CD8-positive, alpha-beta memory T cell (primary cell): ENCODE measurements around the gene LIPC. TPM values are rescaled to one million over a fixed set of nuclear protein-coding genes. Genes with fewer than 3 reads are reported as not detected.

ENCODE experiments used
- CTCF ChIA-PET: fragments of 350-600 bp; sonication (Branson Sonifier 250); formaldehyde crosslinking; loops from one replicate; lab custom pipeline; 2021; ENCODE audit warnings: antibody characterized with exemption; lab: Charles Lee
- POLR2A ChIA-PET: fragments of 350-600 bp; sonication (Branson Sonifier 250); formaldehyde crosslinking; loops from one replicate; lab custom pipeline; 2021; ENCODE audit warnings: antibody characterized with exemption; lab: Charles Lee
- DNase-seq, 5 donors: peaks; one replicate each; pipeline versions ENCODE4 v3.0.0 to v3.0.0-alpha.2; 2020 to 2022; ENCODE audit warnings: mixed read lengths in 1 of 5
- H3K27ac ChIP-seq: one replicate; pipeline ENCODE4 v1.7.0; 2013; ENCODE audit warnings: low read depth, mild to moderate bottlenecking, low read length, moderate library complexity
- H3K27me3 ChIP-seq: 2 replicates; pipeline ENCODE4 v1.7.0; 2013; ENCODE audit warnings: low read length, mild to moderate bottlenecking; ENCODE audit not compliant: insufficient read depth, poor library complexity, severe bottlenecking
- H3K36me3 ChIP-seq: 2 replicates; pipeline ENCODE4 v1.7.0; 2013; ENCODE audit warnings: mild to moderate bottlenecking, low read length, moderate library complexity; ENCODE audit not compliant: insufficient read depth
- H3K4me1 ChIP-seq: 2 replicates; pipeline ENCODE4 v1.7.0; 2013; ENCODE audit warnings: mild to moderate bottlenecking, low read length, moderate library complexity; ENCODE audit not compliant: insufficient read depth
- H3K4me3 ChIP-seq: 2 replicates; pipeline ENCODE4 v1.7.0; 2013; ENCODE audit warnings: mild to moderate bottlenecking, low read length
- H3K9me3 ChIP-seq: 2 replicates; pipeline ENCODE4 v1.7.0; 2013; ENCODE audit warnings: mild to moderate bottlenecking, low read length
- H3K27ac Mint-ChIP-seq, 8 donors: one replicate each; pipeline ENCODE4 v1.8.0; 2020 to 2021; ENCODE audit warnings: mixed read lengths in 8 of 8, mild to moderate bottlenecking in 6 of 8, inconsistent platforms in 3 of 8, moderate library complexity in 3 of 8
- H3K27me3 Mint-ChIP-seq, 2 donors: one replicate each; pipeline ENCODE4 v1.8.0; 2020 to 2021; ENCODE audit warnings: mixed read lengths in 2 of 2, mild to moderate bottlenecking in 1 of 2, moderate library complexity in 1 of 2
- H3K36me3 Mint-ChIP-seq, 3 donors: one replicate each; pipeline ENCODE4 v1.8.0; 2020 to 2021; ENCODE audit warnings: mixed read lengths in 3 of 3, inconsistent platforms in 1 of 3, mild to moderate bottlenecking in 1 of 3
- H3K4me1 Mint-ChIP-seq, 3 donors: one replicate each; pipeline ENCODE4 v1.8.0; 2020 to 2021; ENCODE audit warnings: mixed read lengths in 3 of 3, inconsistent platforms in 1 of 3, mild to moderate bottlenecking in 1 of 3
- H3K4me3 Mint-ChIP-seq, 7 donors: one replicate each; pipeline ENCODE4 v1.8.0; 2020 to 2021; ENCODE audit warnings: mixed read lengths in 7 of 7, mild to moderate bottlenecking in 6 of 7, moderate library complexity in 4 of 7, inconsistent platforms in 2 of 7
- H3K9me3 Mint-ChIP-seq, 5 donors: one replicate each; pipeline ENCODE4 v1.8.0; 2020 to 2022; ENCODE audit warnings: mixed read lengths in 5 of 5, mild to moderate bottlenecking in 3 of 5, moderate library complexity in 2 of 5, inconsistent platforms in 1 of 5
- polyA plus RNA-seq: library from polyadenylated mRNA; unstranded; fragments of 300-500 nt; fragmentation: Illumina TruSeq; gene quantifications from one replicate; pipeline ENCODE4 v1.2.3, GENCODE V29; 2021
- total RNA-seq, 2 experiments: library from RNA; stranded (reverse); gene quantifications; one replicate each; pipeline ENCODE4 v1.2.3, GENCODE V29; 2021

Gene LIPC
- total and polyA plus RNA-seq, 3 experiments from 2014 or later = 0.28 to 1.5 (median 0.47) TPM

DNA sequence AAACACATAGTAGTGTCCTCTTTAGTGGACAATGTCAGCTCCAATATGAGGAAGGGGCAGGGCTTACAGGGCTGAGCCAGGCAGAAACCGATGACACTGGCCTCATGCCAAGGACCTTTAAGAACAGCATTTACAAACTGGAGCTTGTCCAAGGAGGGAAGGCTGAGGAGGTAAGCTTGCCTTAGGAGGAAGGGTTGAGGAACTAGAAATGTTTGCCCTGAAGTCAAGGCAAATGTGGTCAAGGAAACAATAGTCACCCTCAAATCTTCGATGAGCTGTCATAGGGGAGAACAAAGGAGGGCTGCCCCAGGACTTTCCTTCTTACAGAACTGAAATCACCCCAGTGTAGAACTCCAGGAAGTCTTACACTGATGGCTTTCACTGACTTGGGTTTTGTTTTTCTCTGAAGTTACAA is 136.4 kb downstream of the LIPC start:
- ChIA-PET CTCF (no interaction called here), POLR2A (interaction anchor here (0.5 kb wide), 1 partner anchor 533 kb away, joined by 11 read pairs; no protein-coding TSS in a partner anchor)
- Histone ChIP-seq H3K27me3 (no peaks in the 10 kb centered on the region), H3K36me3 (no peaks in the 10 kb centered on the region), H3K4me3 (no peak overlapping the region), H3K4me1 (peaks cover 5% of the 10 kb centered on the region), H3K27ac (no peak overlapping the region), H3K9me3 (no peaks in the 10 kb centered on the region)
- peak overlapping the region in 6 of 8 donors; percentile 7 to 87 (median 79) for H3K27ac Mint-ChIP-seq
- H3K9me3 Mint-ChIP-seq = peaks cover 0 to 6% (median 0%) of the 10 kb centered on the region in 5 donors
- H3K36me3 Mint-ChIP-seq = peaks cover 0 to 7% (median 0%) of the 10 kb centered on the region in 3 donors
- H3K27me3 Mint-ChIP-seq = peaks cover 0 to 2% of the 10 kb centered on the region in 2 donors
- DNase-seq = no peak
- peaks cover 8 to 12% (median 9%) of the 10 kb centered on the region in 3 donors for H3K4me1 Mint-ChIP-seq
- peak overlapping the region in 2 of 7 donors; percentile 2 to 44 for H3K4me3 Mint-ChIP-seq

DNA sequence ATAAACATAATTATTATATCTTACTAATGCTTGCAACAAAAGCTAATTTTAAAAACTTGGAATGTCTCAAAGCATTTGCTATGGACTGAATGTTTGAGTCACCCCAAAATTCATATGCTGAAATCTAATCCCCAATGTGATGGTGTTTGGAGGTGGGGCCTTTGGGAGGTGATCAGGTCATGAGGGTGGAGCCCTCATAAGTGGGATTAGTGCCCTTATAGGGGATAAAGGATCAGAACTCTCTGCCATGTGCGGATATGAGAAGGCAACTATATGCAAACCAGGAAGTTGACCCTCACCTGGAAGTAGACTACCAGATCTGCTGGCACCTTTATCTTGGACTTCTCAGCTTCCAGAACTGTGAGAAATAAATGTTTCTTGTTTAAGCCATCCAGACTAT is 137.7 kb downstream of the LIPC start:
- CTCF ChIA-PET = interaction anchor here (1.8 kb wide), 1 partner anchor 10 kb away, joined by 3 read pairs; no protein-coding TSS in a partner anchor
- POLR2A ChIA-PET = no interaction called here
- Histone ChIP-seq H3K4me1 (peaks cover 5% of the 10 kb centered on the region), H3K27ac (no peak overlapping the region), H3K9me3 (no peaks in the 10 kb centered on the region), H3K27me3 (no peaks in the 10 kb centered on the region), H3K4me3 (no peak overlapping the region), H3K36me3 (no peaks in the 10 kb centered on the region)
- Mint-ChIP-seq H3K4me3 (no peak overlapping the region), H3K9me3 (peaks cover 0 to 6% (median 0%) of the 10 kb centered on the region in 5 donors), H3K4me1 (peaks cover 9 to 12% (median 10%) of the 10 kb centered on the region in 3 donors), H3K27ac (no peak overlapping the region), H3K27me3 (peaks cover 0 to 2% of the 10 kb centered on the region in 2 donors), H3K36me3 (peaks cover 0 to 7% (median 0%) of the 10 kb centered on the region in 3 donors)
- DNase-seq = no peak

DNA sequence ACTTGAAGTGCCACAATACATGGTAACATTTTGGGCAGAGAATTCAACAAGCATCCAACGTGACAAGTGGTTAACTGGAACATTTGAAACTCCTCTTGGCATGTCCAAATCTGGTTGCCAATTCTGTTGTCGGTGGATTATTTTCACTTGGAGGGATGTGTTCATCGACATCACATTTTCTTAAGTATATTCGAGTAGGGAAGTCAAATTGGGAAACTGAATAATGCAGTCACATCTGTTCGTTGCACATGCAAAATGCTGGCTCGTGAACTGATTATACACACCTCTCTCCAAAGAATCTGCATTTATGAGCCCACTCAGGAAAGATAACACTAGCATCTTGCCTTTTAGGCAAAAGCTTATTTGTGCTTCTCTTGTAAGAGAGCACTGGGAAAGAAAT is 139.7 kb downstream of the LIPC start:
- Histone ChIP-seq H3K27me3 (no peaks in the 10 kb centered on the region), H3K9me3 (no peaks in the 10 kb centered on the region), H3K4me3 (no peak overlapping the region), H3K36me3 (no peaks in the 10 kb centered on the region), H3K4me1 (peaks cover 5% of the 10 kb centered on the region), H3K27ac (no peak overlapping the region)
- peaks cover 0 to 6% (median 0%) of the 10 kb centered on the region in 5 donors for H3K9me3 Mint-ChIP-seq
- peaks cover 0 to under 1% of the 10 kb centered on the region in 2 donors for H3K27me3 Mint-ChIP-seq
- POLR2A ChIA-PET = no interaction called here
- H3K4me1 Mint-ChIP-seq = peaks cover 13 to 18% (median 17%) of the 10 kb centered on the region in 3 donors
- H3K36me3 Mint-ChIP-seq = peaks cover 0 to 9% (median 0%) of the 10 kb centered on the region in 3 donors
- CTCF ChIA-PET = no interaction called here
- H3K4me3 Mint-ChIP-seq = no peak overlapping the region
- no peak for DNase-seq
- H3K27ac Mint-ChIP-seq = no peak overlapping the region

DNA sequence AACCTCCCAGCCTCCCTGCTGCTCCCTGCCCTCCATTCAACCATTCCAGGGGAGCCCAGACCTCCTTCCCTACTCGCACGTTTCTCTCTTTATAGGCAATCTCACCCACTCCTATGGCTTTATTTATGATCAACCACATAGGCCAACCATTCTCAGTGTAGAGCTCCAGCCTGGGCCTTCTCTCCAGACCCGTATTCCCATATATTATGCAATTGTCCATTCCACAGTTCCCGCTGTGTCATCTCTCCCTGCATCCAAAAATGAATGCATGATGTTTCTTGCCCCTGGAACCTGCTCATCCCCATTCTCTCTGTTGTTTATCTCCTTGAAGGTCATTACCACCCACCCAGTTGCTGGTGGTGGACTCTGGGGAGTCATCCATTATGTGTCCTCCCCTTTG is 140.7 kb downstream of the LIPC start:
- peaks cover 0 to 12% (median 0%) of the 10 kb centered on the region in 3 donors for H3K36me3 Mint-ChIP-seq
- no peak overlapping the region for H3K4me3 Mint-ChIP-seq
- H3K27me3 ChIP-seq = no peaks in the 10 kb centered on the region
- no peak for DNase-seq
- no peaks in the 10 kb centered on the region for H3K27me3 Mint-ChIP-seq
- H3K4me1 Mint-ChIP-seq = peaks cover 12 to 18% (median 17%) of the 10 kb centered on the region in 3 donors
- POLR2A ChIA-PET = no interaction called here
- peaks cover 5% of the 10 kb centered on the region for H3K4me1 ChIP-seq
- H3K27ac Mint-ChIP-seq = peak overlapping the region in 2 of 8 donors; percentile 58 to 77
- H3K9me3 Mint-ChIP-seq = peaks cover 0 to 6% (median 0%) of the 10 kb centered on the region in 5 donors
- CTCF ChIA-PET = no interaction called here
- no peaks in the 10 kb centered on the region for H3K36me3 ChIP-seq
- no peak overlapping the region for H3K27ac ChIP-seq
- no peaks in the 10 kb centered on the region for H3K9me3 ChIP-seq
- H3K4me3 ChIP-seq = no peak overlapping the region

- H3K27me3 ChIP-seq = no peaks in the 10 kb centered on the region
- no peaks in the 10 kb centered on the region for H3K36me3 ChIP-seq
- no peak overlapping the region for H3K27ac Mint-ChIP-seq
- POLR2A ChIA-PET = no interaction called here
- CTCF ChIA-PET = no interaction called here
- H3K4me3 Mint-ChIP-seq = no peak overlapping the region
- H3K27ac ChIP-seq = no peak overlapping the region
- no peak for DNase-seq
- no peaks in the 10 kb centered on the region for H3K27me3 Mint-ChIP-seq
- H3K9me3 Mint-ChIP-seq = peaks cover 0 to 6% (median 0%) of the 10 kb centered on the region in 5 donors
- peaks cover 1% of the 10 kb centered on the region for H3K4me1 ChIP-seq
- no peaks in the 10 kb centered on the region for H3K9me3 ChIP-seq
- no peak overlapping the region for H3K4me3 ChIP-seq
- peaks cover 0 to 12% (median 3%) of the 10 kb centered on the region in 3 donors for H3K36me3 Mint-ChIP-seq
- peaks cover 7 to 14% (median 12%) of the 10 kb centered on the region in 3 donors for H3K4me1 Mint-ChIP-seq
These were observed 141.5 kb downstream of the LIPC start for GRCh38 chr15:58573270-58573669.

DNA sequence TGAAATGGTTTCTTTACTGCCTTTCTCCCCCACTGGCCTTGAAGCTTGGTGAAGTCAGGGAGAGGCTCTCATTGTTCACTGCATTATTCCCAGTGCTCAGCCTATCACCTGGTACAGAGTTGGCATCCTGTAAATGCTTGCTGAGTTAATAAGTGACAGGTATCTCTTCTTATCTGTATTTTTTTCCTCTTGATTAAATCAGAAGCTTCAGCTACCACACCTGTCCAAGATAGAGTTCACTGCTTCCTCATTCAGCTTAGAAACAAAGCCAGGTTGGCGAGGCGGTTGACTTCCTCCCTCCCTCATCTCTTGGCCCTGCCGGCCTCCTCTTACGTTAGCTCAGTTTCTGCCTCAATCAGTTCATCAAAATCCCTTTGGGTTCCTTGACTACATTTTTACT is 142.8 kb downstream of the LIPC start:
- H3K9me3 Mint-ChIP-seq = peaks cover 0 to 6% (median 0%) of the 10 kb centered on the region in 5 donors
- ChIA-PET POLR2A (no interaction called here), CTCF (interaction anchor here (1.1 kb wide), 1 partner anchor 12 kb away, joined by 3 read pairs; no protein-coding TSS in a partner anchor)
- peaks cover 5 to 7% (median 7%) of the 10 kb centered on the region in 3 donors for H3K4me1 Mint-ChIP-seq
- no peaks in the 10 kb centered on the region for H3K36me3 ChIP-seq
- H3K4me3 Mint-ChIP-seq = no peak overlapping the region
- no peak overlapping the region for H3K4me3 ChIP-seq
- peak overlapping the region in 2 of 8 donors; percentile 31 to 74 for H3K27ac Mint-ChIP-seq
- H3K27me3 Mint-ChIP-seq = no peaks in the 10 kb centered on the region
- H3K36me3 Mint-ChIP-seq = peaks cover 0 to 6% (median 3%) of the 10 kb centered on the region in 3 donors
- H3K27me3 ChIP-seq = no peaks in the 10 kb centered on the region
- H3K27ac ChIP-seq = no peak overlapping the region
- H3K9me3 ChIP-seq = no peaks in the 10 kb centered on the region
- no peak for DNase-seq
- H3K4me1 ChIP-seq = no peaks in the 10 kb centered on the region

GRCh38 chr15:58575045-58575786 is 143.4 kb downstream of the LIPC start:
- Mint-ChIP-seq H3K27ac (peak overlapping the region in 1 of 8 donors; percentile 74), H3K27me3 (no peaks in the 10 kb centered on the region), H3K9me3 (peaks cover 0 to 6% (median 0%) of the 10 kb centered on the region in 5 donors), H3K4me3 (no peak overlapping the region), H3K36me3 (peaks cover 0 to 6% (median 3%) of the 10 kb centered on the region in 3 donors), H3K4me1 (peaks cover 5 to 7% (median 7%) of the 10 kb centered on the region in 3 donors)
- no peaks in the 10 kb centered on the region for H3K27me3 ChIP-seq
- H3K9me3 ChIP-seq = no peaks in the 10 kb centered on the region
- H3K4me1 ChIP-seq = no peaks in the 10 kb centered on the region
- DNase-seq = no peak
- H3K36me3 ChIP-seq = no peaks in the 10 kb centered on the region
- ChIA-PET POLR2A (no interaction called here), CTCF (interaction anchor here (1.1 kb wide), 1 partner anchor 12 kb away, joined by 3 read pairs; no protein-coding TSS in a partner anchor)
- no peak overlapping the region for H3K27ac ChIP-seq
- H3K4me3 ChIP-seq = no peak overlapping the region

- POLR2A ChIA-PET = no interaction called here
- Mint-ChIP-seq H3K36me3 (peaks cover 0 to 11% (median 3%) of the 10 kb centered on the region in 3 donors), H3K9me3 (peaks cover 0 to 6% (median 0%) of the 10 kb centered on the region in 5 donors), H3K4me3 (no peak overlapping the region), H3K27me3 (peaks cover 0 to under 1% of the 10 kb centered on the region in 2 donors), H3K27ac (no peak overlapping the region), H3K4me1 (peaks cover 5 to 7% (median 7%) of the 10 kb centered on the region in 3 donors)
- H3K9me3 ChIP-seq = no peaks in the 10 kb centered on the region
- H3K27me3 ChIP-seq = no peaks in the 10 kb centered on the region
- CTCF ChIA-PET = no interaction called here
- H3K27ac ChIP-seq = no peak overlapping the region
- no peak overlapping the region for H3K4me3 ChIP-seq
- H3K36me3 ChIP-seq = no peaks in the 10 kb centered on the region
- no peaks in the 10 kb centered on the region for H3K4me1 ChIP-seq
- no peak for DNase-seq
These were observed 144.9 kb downstream of the LIPC start for GRCh38 chr15:58576657-58577056.
